OCI-LY7 (cell line): ENCODE results near the gene DTHD1. TPM values are rescaled to one million over a fixed set of nuclear protein-coding genes. Genes with fewer than 3 reads are reported as not detected.
A peak's percentile ranks its signal among the peaks of the same experiment; 100 is the strongest.

ENCODE experiments used
- BruUV-seq: library from RNA; stranded (reverse); fragments of 400-500 nt; replicated peaks from 2 replicates; lab custom pipeline; 2021; lab: Mats Ljungman, UMichigan
- CTCF ChIA-PET: fragments of 300-600 bp; sonication (Branson Sonifier 250); formaldehyde crosslinking; loops from one replicate; lab custom pipeline; 2022; ENCODE audit warnings: antibody characterized with exemption; ENCODE audit not compliant: unreplicated experiment; lab: Charles Lee
- POLR2A ChIA-PET: fragments of 300-600 bp; sonication (Branson Sonifier 250); formaldehyde crosslinking; loops from one replicate; lab custom pipeline; 2022; ENCODE audit warnings: antibody characterized with exemption; lab: Charles Lee
- DNase-seq: peaks from one replicate; pipeline ENCODE4 v3.0.0-alpha.2; 2015; ENCODE audit warnings: low spot score
- H2AFZ ChIP-seq: fragments of 200-600 bp; sonication (generic), shearing (Covaris generic); 2 replicates; pipeline ENCODE4 v1.6.1; 2014; ENCODE audit warnings: mild to moderate bottlenecking, antibody characterized with exemption, low read length, moderate library complexity
- H3K27ac ChIP-seq: fragments of 200-600 bp; sonication (generic); 2 replicates; pipeline ENCODE4 v1.5.1; 2014; ENCODE audit warnings: mixed run types, low read depth, mild to moderate bottlenecking, moderate library complexity, low read length, inconsistent platforms; ENCODE audit not compliant: poor library complexity, severe bottlenecking
- H3K36me3 ChIP-seq: fragments of 200-600 bp; sonication (generic); 2 replicates; pipeline ENCODE4 v1.6.1; 2014; ENCODE audit warnings: mild to moderate bottlenecking, antibody characterized with exemption, low read length, moderate library complexity, mixed read lengths; ENCODE audit not compliant: insufficient read depth
- H3K4me1 ChIP-seq: fragments of 200-600 bp; sonication (generic); 2 replicates; pipeline ENCODE4 v1.5.1; 2014; ENCODE audit warnings: mild to moderate bottlenecking, low read length; ENCODE audit not compliant: insufficient read depth, poor library complexity, severe bottlenecking
- H3K4me2 ChIP-seq: fragments of 200-600 bp; sonication (generic); 2 replicates; pipeline ENCODE4 v1.6.1; 2014; ENCODE audit warnings: mild to moderate bottlenecking, low read length
- H3K4me3 ChIP-seq: fragments of 200-600 bp; sonication (generic); 2 replicates; pipeline ENCODE4 v1.5.1; 2014; ENCODE audit warnings: mild to moderate bottlenecking, low read depth, low read length; ENCODE audit not compliant: poor library complexity, severe bottlenecking
- H3K79me2 ChIP-seq: fragments of 200-600 bp; sonication (generic); 2 replicates; pipeline ENCODE4 v1.6.1; 2016; ENCODE audit warnings: low read depth, mild to moderate bottlenecking, low read length, moderate library complexity, mixed read lengths; ENCODE audit not compliant: insufficient read depth
- H3K9me2 ChIP-seq: fragments of 200-600 bp; sonication (generic); 2 replicates; pipeline ENCODE4 v1.6.1; 2016; ENCODE audit warnings: mild to moderate bottlenecking, low read length, mixed read lengths; ENCODE audit not compliant: insufficient read depth
- H3K9me3 ChIP-seq: fragments of 200-600 bp; sonication (generic); 2 replicates; pipeline ENCODE4 v1.6.1; 2014; ENCODE audit warnings: mild to moderate bottlenecking, mixed run types, low read length, mixed read lengths
- H4K20me1 ChIP-seq: fragments of 200-600 bp; sonication (generic); 2 replicates; pipeline ENCODE4 v1.6.1; 2014; ENCODE audit warnings: mild to moderate bottlenecking, antibody characterized with exemption, low read length, moderate library complexity, mixed read lengths; ENCODE audit not compliant: insufficient read depth
- CTCF ChIP-seq: fragments of 200-600 bp; sonication (generic); conservative IDR thresholded peaks from 2 replicates; pipeline ENCODE4 v1.5.1; 2014; ENCODE audit warnings: mild to moderate bottlenecking, antibody characterized with exemption, low read length, moderate library complexity, mixed read lengths
- EZH2phosphoT487 ChIP-seq: fragments of 200-600 bp; sonication (generic); IDR thresholded peaks from 2 replicates; pipeline ENCODE4 v1.6.1; 2018; ENCODE audit warnings: low read depth, borderline replicate concordance, mild to moderate bottlenecking, mixed run types, antibody characterized with exemption, low read length, moderate library complexity, mixed read lengths
- intact Hi-C: fragments of 100-400 bp; cut with micrococcal nuclease; formaldehyde crosslinking; loops from one replicate; pipeline ENCODE4 v1.10.0; 2022; ENCODE audit not compliant: unreplicated experiment
- total RNA-seq, 2 experiments: library from RNA; depleted of rRNA in 1 of 2; stranded (reverse); fragments of >200 nt in 1 of 2; shearing (Covaris generic) in 1 of 2; gene quantifications; 2 replicates each; pipeline ENCODE4 v1.2.3, GENCODE V29; 2014 to 2022

DTHD1 gene
- total RNA-seq, 2 experiments from 2014 or later, result not detected

- Histone ChIP-seq H3K4me1 (no peaks in the 10 kb centered on the region), H3K4me2 (peak overlapping the region; percentile 9; the same call in 1 of the 2 replicates), H3K9me2 (no peaks in the 10 kb centered on the region), H3K79me2 (no peaks in the 10 kb centered on the region), H3K9me3 (no peaks in the 10 kb centered on the region), H4K20me1 (no peaks in the 10 kb centered on the region), H3K27ac (no peak overlapping the region), H3K4me3 (no peak overlapping the region), H2AFZ (peak overlapping the region; percentile 59; the same call in 1 of the 2 replicates), H3K36me3 (no peaks in the 10 kb centered on the region)
- BruUV-seq, result no TSS peak
- intact Hi-C loops, result no loop called here
- ChIA-PET POLR2A (interaction anchor here (1.2 to 1.3 kb wide), 2 partner anchors 11 to 72 kb away, joined by 3 to 5 read pairs; no protein-coding TSS in a partner anchor), CTCF (no interaction called here)
- peak; percentile 16 for DNase-seq
- TF ChIP-seq EZH2phosphoT487 (no peak), CTCF (no peak)
Observed at GRCh38 chr4:36325499-36325898, 44.1 kb downstream of the DTHD1 start.

- Histone ChIP-seq H3K4me2 (peak overlapping the region; percentile 9; the same call in 1 of the 2 replicates), H2AFZ (peak overlapping the region; percentile 59; the same call in 1 of the 2 replicates), H3K79me2 (no peaks in the 10 kb centered on the region), H3K9me3 (no peaks in the 10 kb centered on the region), H3K4me1 (no peaks in the 10 kb centered on the region), H3K9me2 (no peaks in the 10 kb centered on the region), H3K4me3 (no peak overlapping the region), H3K27ac (no peak overlapping the region), H4K20me1 (no peaks in the 10 kb centered on the region), H3K36me3 (no peaks in the 10 kb centered on the region)
- CTCF ChIA-PET, result no interaction called here
- BruUV-seq, result no TSS peak
- intact Hi-C loops, result no loop called here
- no peak for DNase-seq
- TF ChIP-seq CTCF (no peak), EZH2phosphoT487 (no peak)
- POLR2A ChIA-PET, result interaction anchor here (1.2 kb wide), 1 partner anchor 72 kb away, joined by 3 read pairs; no protein-coding TSS in a partner anchor
Observed at GRCh38 chr4:36325926-36326325, 44.5 kb downstream of the DTHD1 start.

- no peaks in the 10 kb centered on the region for H3K79me2 ChIP-seq
- no peak overlapping the region for H3K4me3 ChIP-seq
- H3K4me1 ChIP-seq, result no peaks in the 10 kb centered on the region
- no peaks in the 10 kb centered on the region for H4K20me1 ChIP-seq
- DNase-seq, result no peak
- CTCF ChIA-PET, result no interaction called here
- peak overlapping the region; percentile 33; the same call in 1 of the 2 replicates for H2AFZ ChIP-seq
- BruUV-seq, result no TSS peak
- intact Hi-C loops, result no loop called here
- POLR2A ChIA-PET, result interaction anchor here (0.6 kb wide), 1 partner anchor 113 kb away, joined by 3 read pairs; no protein-coding TSS in a partner anchor
- no peak overlapping the region for H3K4me2 ChIP-seq
- no peaks in the 10 kb centered on the region for H3K36me3 ChIP-seq
- H3K9me2 ChIP-seq, result no peaks in the 10 kb centered on the region
- no peaks in the 10 kb centered on the region for H3K9me3 ChIP-seq
- no peak overlapping the region for H3K27ac ChIP-seq
- TF ChIP-seq EZH2phosphoT487, result no peak
- no peak for TF ChIP-seq CTCF
Observed at GRCh38 chr4:36326476-36327029, 45.1 kb downstream of the DTHD1 start.
